ENCODE results near the gene MAP3K3.

DNA sequence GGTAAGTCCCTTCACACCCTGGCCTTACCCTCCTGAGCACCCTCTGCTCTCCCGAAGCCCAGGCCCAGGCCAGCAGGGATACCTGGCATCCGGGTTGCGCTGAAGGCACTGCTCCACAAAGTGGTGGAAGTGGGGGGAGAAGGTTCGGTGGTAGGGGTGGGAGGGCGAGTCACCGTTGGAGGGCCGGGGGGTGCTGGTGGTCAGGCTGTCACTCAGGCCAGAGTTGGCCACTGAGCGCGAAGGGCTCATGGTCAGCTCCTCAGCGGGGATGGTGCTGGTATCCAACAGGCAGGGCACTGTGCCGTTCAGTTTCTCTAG is 82.0 kb downstream of the MAP3K3 start:
- TF ChIP-seq, protein P1, sequence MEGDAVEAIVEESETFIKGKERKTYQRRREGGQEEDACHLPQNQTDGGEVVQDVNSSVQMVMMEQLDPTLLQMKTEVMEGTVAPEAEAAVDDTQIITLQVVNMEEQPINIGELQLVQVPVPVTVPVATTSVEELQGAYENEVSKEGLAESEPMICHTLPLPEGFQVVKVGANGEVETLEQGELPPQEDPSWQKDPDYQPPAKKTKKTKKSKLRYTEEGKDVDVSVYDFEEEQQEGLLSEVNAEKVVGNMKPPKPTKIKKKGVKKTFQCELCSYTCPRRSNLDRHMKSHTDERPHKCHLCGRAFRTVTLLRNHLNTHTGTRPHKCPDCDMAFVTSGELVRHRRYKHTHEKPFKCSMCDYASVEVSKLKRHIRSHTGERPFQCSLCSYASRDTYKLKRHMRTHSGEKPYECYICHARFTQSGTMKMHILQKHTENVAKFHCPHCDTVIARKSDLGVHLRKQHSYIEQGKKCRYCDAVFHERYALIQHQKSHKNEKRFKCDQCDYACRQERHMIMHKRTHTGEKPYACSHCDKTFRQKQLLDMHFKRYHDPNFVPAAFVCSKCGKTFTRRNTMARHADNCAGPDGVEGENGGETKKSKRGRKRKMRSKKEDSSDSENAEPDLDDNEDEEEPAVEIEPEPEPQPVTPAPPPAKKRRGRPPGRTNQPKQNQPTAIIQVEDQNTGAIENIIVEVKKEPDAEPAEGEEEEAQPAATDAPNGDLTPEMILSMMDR (IDR thresholded peaks at IDR 0.05; ENCODE audit: poor library complexity, severe bottlenecking): no peak
- TF ChIP-seq EZH2 (IDR thresholded peaks at IDR 0.05; ENCODE audit: borderline replicate concordance, insufficient read depth, low read length, poor library complexity, severe bottlenecking): no peak
- TF ChIP-seq POLR2AphosphoS5 (IDR thresholded peaks at IDR 0.05): no peak
- TF ChIP-seq EP300 (conservative IDR thresholded peaks at IDR 0.05; ENCODE audit: poor library complexity, severe bottlenecking): no peak
- no peak for TF ChIP-seq RAD21 (conservative IDR thresholded peaks at IDR 0.05)
- no peak for TF ChIP-seq MXI1 (conservative IDR thresholded peaks at IDR 0.05; ENCODE audit: poor library complexity, severe bottlenecking)
